A549 (cell line): Measurements from ENCODE around the gene MANSC4. TPM values are rescaled to one million over a fixed set of nuclear protein-coding genes. Genes with fewer than 3 reads are reported as not detected.

ENCODE experiments used
- ATAC-seq, 2 experiments: fragments of 200-7000 bp in 1 of 2; fragments of >200 bp in 1 of 2; cut with Nextera tagmentation in 1 of 2; cut with Tn5 transposase in 1 of 2; 3 replicates each; pipeline versions ENCODE4 v1.8.0 to v1.9.1; 2018 to 2020; ENCODE audit warnings: mild to moderate bottlenecking in 1 of 2, moderate library complexity in 1 of 2
- CTCF ChIA-PET: fragments of 300-600 bp; sonication (Branson Sonifier 250); formaldehyde crosslinking; extraction: SDS; loops from one replicate; lab custom pipeline; 2021; ENCODE audit warnings: antibody characterized with exemption, inconsistent platforms; lab: Yijun Ruan, JAX
- POLR2A ChIA-PET: fragments of 350-600 bp; formaldehyde crosslinking; extraction: SDS; loops from one replicate; lab custom pipeline; 2021; ENCODE audit warnings: antibody characterized with exemption, inconsistent platforms; lab: Yijun Ruan, JAX
- DNase-seq, 2 experiments: peaks; one replicate each; pipeline versions ENCODE4 v3.0.0 to v3.0.0-alpha.2; 2011 to 2016; ENCODE audit warnings: low read depth in 1 of 2, low spot score in 1 of 2
- FAIRE-seq: peaks from 2 replicates; lab custom pipeline; 2011; peaks lifted over from hg19 to GRCh38; lab: Jason Lieb, UNC
- H3K27ac ChIP-seq, 2 experiments: fragments of >200 bp; sonication (Bioruptor Twin); formaldehyde crosslinking; 3 replicates each; pipeline ENCODE4 v1.5.1; 2016 to 2017
- H3K4me1 ChIP-seq: fragments of >200 bp; sonication (Bioruptor Twin); formaldehyde crosslinking; 3 replicates; pipeline ENCODE4 v1.6.1; 2016
- H3K4me2 ChIP-seq: fragments of >200 bp; sonication (Bioruptor Twin); formaldehyde crosslinking; 3 replicates; pipeline ENCODE4 v1.6.1; 2016
- H3K4me3 ChIP-seq: fragments of >200 bp; sonication (Bioruptor Twin); formaldehyde crosslinking; 3 replicates; pipeline ENCODE4 v1.5.1; 2016
- H3K9me3 ChIP-seq: fragments of >200 bp; sonication (Bioruptor Twin); formaldehyde crosslinking; 3 replicates; pipeline ENCODE4 v1.6.1; 2016
- CBX2 ChIP-seq: fragments of 200-600 bp; sonication (generic); IDR thresholded peaks from 2 replicates; pipeline ENCODE4 v1.6.1; 2016; ENCODE audit warnings: low read depth, mild to moderate bottlenecking, borderline replicate concordance
- E2F6 ChIP-seq: IDR thresholded peaks from 2 replicates; pipeline ENCODE4 v1.6.1; 2012; ENCODE audit warnings: low read depth, borderline replicate concordance
- EHF ChIP-seq: fragments of 250-450 bp; sonication (Bioruptor Pico); IDR thresholded peaks from 2 replicates; pipeline ENCODE4 v1.5.0; 2020; ENCODE audit warnings: mild to moderate bottlenecking
- FOXS1 ChIP-seq: fragments of 250-450 bp; sonication (Bioruptor Pico); IDR thresholded peaks from 2 replicates; pipeline ENCODE4 v1.5.0; 2020; ENCODE audit warnings: mild to moderate bottlenecking, moderate library complexity
- GATA3 ChIP-seq: IDR thresholded peaks from 2 replicates; pipeline ENCODE4 v1.6.1; 2012; ENCODE audit warnings: borderline replicate concordance
- HES2 ChIP-seq: fragments of >200 bp; sonication (Bioruptor Twin); formaldehyde crosslinking; IDR thresholded peaks from 2 replicates; pipeline ENCODE4 v1.6.1; 2016
- HOXB13 ChIP-seq: fragments of 250-450 bp; sonication (Bioruptor Pico); IDR thresholded peaks from 2 replicates; pipeline ENCODE4 v1.5.0; 2020; ENCODE audit warnings: low read depth, mild to moderate bottlenecking, moderate library complexity
- KDM5A ChIP-seq: fragments of 200-600 bp; sonication (generic); IDR thresholded peaks from 2 replicates; pipeline ENCODE4 v1.6.1; 2016; ENCODE audit warnings: antibody characterized with exemption, mild to moderate bottlenecking
- MAFK ChIP-seq: fragments of 450-650 bp; IDR thresholded peaks from 2 replicates; pipeline ENCODE4 v1.6.1; 2014; ENCODE audit not compliant: partially characterized antibody
- MYC ChIP-seq: IDR thresholded peaks from 2 replicates; pipeline ENCODE4 v1.6.1; 2012; ENCODE audit warnings: mild to moderate bottlenecking, inconsistent platforms, low read length, improper control_type of control experiment, borderline replicate concordance
- NR3C1 ChIP-seq: fragments of >200 bp; sonication (Bioruptor Twin); formaldehyde crosslinking; IDR thresholded peaks from 3 replicates; pipeline ENCODE4 v1.6.1; 2017
- POLR2AphosphoS2 ChIP-seq: conservative IDR thresholded peaks from 2 replicates; pipeline ENCODE4 v1.6.1; 2012; ENCODE audit warnings: low read length, improper control_type of control experiment, inconsistent platforms
- RAD21 ChIP-seq, 2 experiments: fragments of >200 bp in 1 of 2; sonication (Bioruptor Twin) in 1 of 2; formaldehyde crosslinking in 1 of 2; IDR thresholded peaks in 1 of 2; conservative IDR thresholded peaks in 1 of 2; 2 replicates in 1 of 2; 3 replicates in 1 of 2; pipeline ENCODE4 v1.6.1; 2012 to 2018; ENCODE audit warnings: inconsistent platforms in 1 of 2
- ZC3H11A ChIP-seq: fragments of 450-650 bp; IDR thresholded peaks from 2 replicates; pipeline ENCODE4 v1.6.1; 2014; ENCODE audit warnings: antibody characterized with exemption, mild to moderate bottlenecking
- WGBS: methylation state at CpG from one replicate; pipeline ENCODE4 v1.1.6; 2017; ENCODE audit errors: missing lambda C conversion rate; 5-methylcytosine and 5-hydroxymethylcytosine counted together
- polyA plus RNA-seq, 4 experiments: library from polyadenylated mRNA; depleted of rRNA in 3 of 4; stranded (reverse); fragments of >200 nt; fragmentation: RNase III in 1 of 4; extraction: RNeasy Plus Mini Kit Qiagen cat#74134 plus additional on column Dnase treatment in 1 of 4; gene quantifications; 2 replicates in 3 of 4; 3 replicates in 1 of 4; pipeline ENCODE4 v1.2.3, GENCODE V29; 2011 to 2017
- TF ChIP-seq, protein P1 (sequence below): fragments of 150-350 bp; IDR thresholded peaks from 2 replicates; pipeline ENCODE4 v1.6.1; 2014; ENCODE audit warnings: low read depth, mild to moderate bottlenecking, low read length
- TF ChIP-seq, protein P2 (sequence below): fragments of 200-600 bp; sonication (generic); IDR thresholded peaks from 2 replicates; pipeline ENCODE4 v1.6.1; 2016; ENCODE audit warnings: antibody characterized with exemption, mild to moderate bottlenecking, moderate library complexity

Gene MANSC4
- polyA plus RNA-seq, 2 of the 4 experiments (the other 2 are of a cell fraction), result 0.09 to 0.12 TPM

GRCh38 chr12:27782481-27782880, 2.4 kb upstream of the MANSC4 start:
- Histone ChIP-seq H3K4me2 (peak overlapping the region; percentile 97), H3K9me3 (no peaks in the 10 kb centered on the region), H3K27ac (no peak overlapping the region), H3K4me3 (peak overlapping the region; percentile 1; the same call in 1 of the 3 replicates), H3K4me1 (peaks cover 37% of the 10 kb centered on the region)
- FAIRE-seq (no peak), DNase-seq (no peak), ATAC-seq (no peak)
- TF ChIP-seq CBX2 (no peak), MYC (no peak), RAD21 (conservative IDR thresholded peaks at IDR 0.05 in 1 of 2, IDR thresholded peaks at IDR 0.05 in 1 of 2) (no peak), GATA3 (no peak), E2F6 (no peak), ZC3H11A (no peak), KDM5A (no peak)
- TF ChIP-seq, protein P1, sequence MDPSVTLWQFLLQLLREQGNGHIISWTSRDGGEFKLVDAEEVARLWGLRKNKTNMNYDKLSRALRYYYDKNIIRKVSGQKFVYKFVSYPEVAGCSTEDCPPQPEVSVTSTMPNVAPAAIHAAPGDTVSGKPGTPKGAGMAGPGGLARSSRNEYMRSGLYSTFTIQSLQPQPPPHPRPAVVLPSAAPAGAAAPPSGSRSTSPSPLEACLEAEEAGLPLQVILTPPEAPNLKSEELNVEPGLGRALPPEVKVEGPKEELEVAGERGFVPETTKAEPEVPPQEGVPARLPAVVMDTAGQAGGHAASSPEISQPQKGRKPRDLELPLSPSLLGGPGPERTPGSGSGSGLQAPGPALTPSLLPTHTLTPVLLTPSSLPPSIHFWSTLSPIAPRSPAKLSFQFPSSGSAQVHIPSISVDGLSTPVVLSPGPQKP, result no peak
- TF ChIP-seq, protein P2, sequence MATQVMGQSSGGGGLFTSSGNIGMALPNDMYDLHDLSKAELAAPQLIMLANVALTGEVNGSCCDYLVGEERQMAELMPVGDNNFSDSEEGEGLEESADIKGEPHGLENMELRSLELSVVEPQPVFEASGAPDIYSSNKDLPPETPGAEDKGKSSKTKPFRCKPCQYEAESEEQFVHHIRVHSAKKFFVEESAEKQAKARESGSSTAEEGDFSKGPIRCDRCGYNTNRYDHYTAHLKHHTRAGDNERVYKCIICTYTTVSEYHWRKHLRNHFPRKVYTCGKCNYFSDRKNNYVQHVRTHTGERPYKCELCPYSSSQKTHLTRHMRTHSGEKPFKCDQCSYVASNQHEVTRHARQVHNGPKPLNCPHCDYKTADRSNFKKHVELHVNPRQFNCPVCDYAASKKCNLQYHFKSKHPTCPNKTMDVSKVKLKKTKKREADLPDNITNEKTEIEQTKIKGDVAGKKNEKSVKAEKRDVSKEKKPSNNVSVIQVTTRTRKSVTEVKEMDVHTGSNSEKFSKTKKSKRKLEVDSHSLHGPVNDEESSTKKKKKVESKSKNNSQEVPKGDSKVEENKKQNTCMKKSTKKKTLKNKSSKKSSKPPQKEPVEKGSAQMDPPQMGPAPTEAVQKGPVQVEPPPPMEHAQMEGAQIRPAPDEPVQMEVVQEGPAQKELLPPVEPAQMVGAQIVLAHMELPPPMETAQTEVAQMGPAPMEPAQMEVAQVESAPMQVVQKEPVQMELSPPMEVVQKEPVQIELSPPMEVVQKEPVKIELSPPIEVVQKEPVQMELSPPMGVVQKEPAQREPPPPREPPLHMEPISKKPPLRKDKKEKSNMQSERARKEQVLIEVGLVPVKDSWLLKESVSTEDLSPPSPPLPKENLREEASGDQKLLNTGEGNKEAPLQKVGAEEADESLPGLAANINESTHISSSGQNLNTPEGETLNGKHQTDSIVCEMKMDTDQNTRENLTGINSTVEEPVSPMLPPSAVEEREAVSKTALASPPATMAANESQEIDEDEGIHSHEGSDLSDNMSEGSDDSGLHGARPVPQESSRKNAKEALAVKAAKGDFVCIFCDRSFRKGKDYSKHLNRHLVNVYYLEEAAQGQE, result no peak
- ChIA-PET CTCF (interaction anchor here (3.0 kb wide), 1 partner anchor 22 kb away, joined by 9 read pairs; no protein-coding TSS in a partner anchor), POLR2A (no interaction called here)
- WGBS, result 91% methylated on average over 1 of the region's 1 CpG

- 0 out of 6 replicates have a peak overlapping the region, but pooled peaks of 1 of the 2 experiments have one; percentile 6 for H3K27ac ChIP-seq
- H3K9me3 ChIP-seq, result no peaks in the 10 kb centered on the region
- DNase-seq (no peak), FAIRE-seq (no peak), ATAC-seq (no peak)
- TF ChIP-seq NR3C1 (no peak), MAFK (no peak), EHF (CRISPR knock-in tag) (no peak), HES2 (no peak), HOXB13 (CRISPR knock-in tag) (no peak), POLR2AphosphoS2 (no peak), FOXS1 (CRISPR knock-in tag) (no peak), RAD21 (conservative IDR thresholded peaks at IDR 0.05 in 1 of 2, IDR thresholded peaks at IDR 0.05 in 1 of 2) (no peak)
- ChIA-PET CTCF (interaction anchor here (0.6 to 3.0 kb wide), 3 partner anchors 9 to 934 kb away, joined by 3 to 9 read pairs (median 5); no protein-coding TSS in a partner anchor), POLR2A (no interaction called here)
- peaks cover 37% of the 10 kb centered on the region for H3K4me1 ChIP-seq
- peak overlapping the region; percentile 97 for H3K4me2 ChIP-seq
- H3K4me3 ChIP-seq, result peak overlapping the region; percentile 66; the same call in 1 of the 3 replicates
- 70% methylated on average over 5 of the region's 5 CpGs for WGBS
These were observed 1.6 kb upstream of the MANSC4 start for GRCh38 chr12:27781680-27782079.
